Neuronal stem cell (in vitro differentiated cells): ENCODE measurements around the gene ZBTB39.

Source experiments
- DNase-seq: peaks from one replicate; pipeline ENCODE4 v3.0.0-alpha.2; 2013; ENCODE audit warnings: low spot score
- H2AFZ ChIP-seq: one replicate; pipeline ENCODE4 v1.6.1; 2013; ENCODE audit warnings: mild to moderate bottlenecking, low read length, inconsistent platforms
- H2AK5ac ChIP-seq: 2 replicates; pipeline ENCODE4 v1.6.1; 2013; ENCODE audit warnings: low read depth, mild to moderate bottlenecking, inconsistent platforms, low read length, moderate library complexity, mixed read lengths
- H2BK120ac ChIP-seq: 2 replicates; pipeline ENCODE4 v1.6.1; 2013; ENCODE audit warnings: low read depth, mild to moderate bottlenecking, inconsistent platforms, low read length, moderate library complexity, mixed read lengths
- H2BK12ac ChIP-seq: one replicate; pipeline ENCODE4 v1.6.1; 2013; ENCODE audit warnings: low read length, inconsistent platforms
- H2BK15ac ChIP-seq: 2 replicates; pipeline ENCODE4 v1.6.1; 2013; ENCODE audit warnings: mild to moderate bottlenecking, low read length, inconsistent platforms, mixed read lengths
- H2BK5ac ChIP-seq: one replicate; pipeline ENCODE4 v1.6.1; 2013; ENCODE audit warnings: inconsistent platforms, mild to moderate bottlenecking, low read length, moderate library complexity
- H3K14ac ChIP-seq: one replicate; pipeline ENCODE4 v1.6.1; 2013; ENCODE audit warnings: low read length, inconsistent platforms
- H3K18ac ChIP-seq: 2 replicates; pipeline ENCODE4 v1.6.1; 2013; ENCODE audit warnings: low read length, inconsistent platforms
- H3K23ac ChIP-seq: 2 replicates; pipeline ENCODE4 v1.6.1; 2013; ENCODE audit warnings: low read depth, mild to moderate bottlenecking, mixed read lengths, low read length, inconsistent platforms; ENCODE audit not compliant: poor library complexity
- H3K27ac ChIP-seq: replicated peaks from 3 replicates; pipeline ENCODE4 v1.5.1; 2013; ENCODE audit warnings: low read length, inconsistent platforms
- H3K27me3 ChIP-seq, 3 experiments: 2 replicates each; pipeline ENCODE4 v1.6.1; 2013; ENCODE audit warnings: low read length in 3 of 3, mild to moderate bottlenecking in 2 of 3, inconsistent platforms in 1 of 3, low read depth in 1 of 3, mixed read lengths in 1 of 3, moderate library complexity in 1 of 3; ENCODE audit not compliant: control insufficient read depth in 3 of 3, insufficient read depth in 3 of 3
- H3K36me3 ChIP-seq, 2 donors: replicated peaks in 1 of 2; 2 replicates each; pipeline ENCODE4 v1.6.1; 2013; ENCODE audit warnings: low read length in 2 of 2; ENCODE audit not compliant: control insufficient read depth in 2 of 2, insufficient read depth in 2 of 2
- H3K4ac ChIP-seq: 2 replicates; pipeline ENCODE4 v1.6.1; 2013; ENCODE audit warnings: inconsistent platforms, mild to moderate bottlenecking, low read length, moderate library complexity
- H3K4me1 ChIP-seq, 2 donors: 1 replicate in 1 of 2; 2 replicates in 1 of 2; pipeline ENCODE4 v1.6.1; 2013; ENCODE audit warnings: low read length in 2 of 2, low read depth in 1 of 2; ENCODE audit not compliant: control insufficient read depth in 2 of 2, insufficient read depth in 1 of 2
- H3K4me2 ChIP-seq: one replicate; pipeline ENCODE4 v1.6.1; 2013; ENCODE audit warnings: mild to moderate bottlenecking, low read length, inconsistent platforms; ENCODE audit not compliant: insufficient read depth, poor library complexity, severe bottlenecking
- H3K4me3 ChIP-seq, 2 donors: 2 replicates each; pipeline ENCODE4 v1.5.1; 2013; ENCODE audit warnings: low read length in 2 of 2, mild to moderate bottlenecking in 2 of 2, inconsistent platforms in 1 of 2, moderate library complexity in 1 of 2
- H3K79me1 ChIP-seq: one replicate; pipeline ENCODE4 v1.6.1; 2013; ENCODE audit warnings: low read depth, mild to moderate bottlenecking, inconsistent platforms, low read length, moderate library complexity
- H3K9ac ChIP-seq: one replicate; pipeline ENCODE4 v1.6.1; 2013; ENCODE audit warnings: mild to moderate bottlenecking, low read depth, low read length, inconsistent platforms; ENCODE audit not compliant: poor library complexity
- H3K9me3 ChIP-seq, 2 donors: replicated peaks in 1 of 2; 2 replicates each; pipeline versions ENCODE3 to v1.6.1; 2013; ENCODE audit warnings: low read length in 2 of 2, mild to moderate bottlenecking in 2 of 2, inconsistent platforms in 1 of 2, low read depth in 1 of 2, mixed read lengths in 1 of 2, moderate library complexity in 1 of 2; ENCODE audit not compliant: control insufficient read depth in 2 of 2, insufficient read depth in 1 of 2
- H4K8ac ChIP-seq: one replicate; pipeline ENCODE4 v1.6.1; 2013; ENCODE audit warnings: low read depth, mild to moderate bottlenecking, inconsistent platforms, low read length, moderate library complexity
- H4K91ac ChIP-seq: one replicate; pipeline ENCODE4 v1.6.1; 2013; ENCODE audit warnings: low read length, low read depth, mild to moderate bottlenecking, inconsistent platforms; ENCODE audit not compliant: poor library complexity
- WGBS, 2 donors: extraction: QIAGEN DNeasy Blood & Tissue Kit; methylation state at CpG; one replicate each; pipeline ENCODE4 v1.1.7; 2013; ENCODE audit warnings: missing lambda C conversion rate in 2 of 2, mixed read lengths in 1 of 2; ENCODE audit not compliant: insufficient read length in 2 of 2, insufficient replicate concordance in 1 of 2; ENCODE audit errors: extremely low coverage in 2 of 2; 5-methylcytosine and 5-hydroxymethylcytosine counted together

The ZBTB39 gene

GRCh38 chr12:57006809-57007475, 596 bp upstream of the ZBTB39 start:
- WGBS, 2 donors: 100% methylated on average over 1 of the region's 10 CpGs; no CpG with 5 or more reads in 1 of the 2 donors
- Histone ChIP-seq H3K23ac (no peak overlapping the region), H2AFZ (peak overlapping the region; percentile 60), H3K27ac (no peak overlapping the region), H2BK120ac (no peak overlapping the region), H3K18ac (no peak overlapping the region), H3K36me3 (peaks cover 25 to 33% of the 10 kb centered on the region in 2 donors), H2BK15ac (no peak overlapping the region), H3K9ac (no peak overlapping the region), H3K14ac (no peak overlapping the region), H3K9me3 (no peaks in the 10 kb centered on the region), H3K4me2 (peak overlapping the region; percentile 28), H3K79me1 (peaks cover 17% of the 10 kb centered on the region), H4K91ac (no peak overlapping the region), H2BK12ac (no peak overlapping the region), H3K27me3 (peaks cover 0 to 13% (median 0%) of the 10 kb centered on the region in 3 experiments), H3K4me3 (peak overlapping the region in 1 of 2 donors; percentile 40), H2BK5ac (no peak overlapping the region), H3K4me1 (peaks cover 0 to 13% of the 10 kb centered on the region in 2 donors), H3K4ac (no peak overlapping the region), H2AK5ac (no peak overlapping the region), H4K8ac (no peak overlapping the region)
- no peak for DNase-seq

DNA sequence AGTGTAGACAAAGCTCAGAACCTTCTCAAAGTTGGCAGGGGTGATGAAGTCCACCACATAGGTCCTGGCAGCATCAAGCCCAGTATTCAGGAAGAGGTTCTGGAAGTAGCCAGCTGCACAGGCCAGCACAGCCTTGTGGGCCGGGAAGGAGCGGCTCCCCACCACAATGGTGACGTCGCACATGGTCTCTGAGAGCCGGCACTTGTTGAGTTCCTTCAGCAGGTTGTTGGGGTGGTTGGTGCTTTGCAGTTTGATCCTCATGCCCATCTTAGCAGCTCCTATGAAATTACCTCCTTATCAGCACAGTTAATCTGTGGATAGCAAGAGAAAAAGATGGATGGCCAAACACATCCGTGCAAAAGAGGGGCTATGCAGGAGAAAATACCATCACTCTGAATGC, 1.7 kb downstream of the ZBTB39 start:
- no CpG with 5 or more reads among the region's 6 CpGs for WGBS, 2 donors
- Histone ChIP-seq H3K9me3 (no peaks in the 10 kb centered on the region), H3K23ac (no peak overlapping the region), H3K4me1 (peaks cover 0 to 13% of the 10 kb centered on the region in 2 donors), H3K4me3 (peak overlapping the region in 1 of 2 donors; percentile 69), H2BK5ac (no peak overlapping the region), H2BK12ac (no peak overlapping the region), H3K27ac (no peak overlapping the region), H2BK15ac (no peak overlapping the region), H2AK5ac (no peak overlapping the region), H3K14ac (no peak overlapping the region), H4K91ac (no peak overlapping the region), H2BK120ac (no peak overlapping the region), H3K27me3 (no peaks in the 10 kb centered on the region), H3K9ac (no peak overlapping the region), H3K79me1 (peaks cover 21% of the 10 kb centered on the region), H3K36me3 (peaks cover 37 to 56% of the 10 kb centered on the region in 2 donors), H3K18ac (no peak overlapping the region), H2AFZ (no peak overlapping the region), H3K4me2 (no peak overlapping the region), H4K8ac (no peak overlapping the region), H3K4ac (no peak overlapping the region)
- DNase-seq: no peak

GRCh38 chr12:57003395-57003794, 3.0 kb downstream of the ZBTB39 start:
- Histone ChIP-seq H3K27ac (no peak overlapping the region), H2AFZ (no peak overlapping the region), H3K4me3 (no peak overlapping the region), H3K36me3 (peaks cover 41 to 69% of the 10 kb centered on the region in 2 donors), H3K27me3 (no peaks in the 10 kb centered on the region), H3K9ac (no peak overlapping the region), H2BK12ac (no peak overlapping the region), H3K4me2 (no peak overlapping the region), H3K14ac (no peak overlapping the region), H2BK5ac (no peak overlapping the region), H4K8ac (no peak overlapping the region), H3K23ac (no peak overlapping the region), H3K9me3 (no peaks in the 10 kb centered on the region), H3K4ac (no peak overlapping the region), H2AK5ac (no peak overlapping the region), H2BK120ac (no peak overlapping the region), H3K4me1 (peaks cover 0 to 6% of the 10 kb centered on the region in 2 donors), H2BK15ac (no peak overlapping the region), H3K79me1 (peaks cover 21% of the 10 kb centered on the region), H3K18ac (no peak overlapping the region), H4K91ac (no peak overlapping the region)
- no peak for DNase-seq
- no CpG with 5 or more reads among the region's 13 CpGs for WGBS, 2 donors

DNA sequence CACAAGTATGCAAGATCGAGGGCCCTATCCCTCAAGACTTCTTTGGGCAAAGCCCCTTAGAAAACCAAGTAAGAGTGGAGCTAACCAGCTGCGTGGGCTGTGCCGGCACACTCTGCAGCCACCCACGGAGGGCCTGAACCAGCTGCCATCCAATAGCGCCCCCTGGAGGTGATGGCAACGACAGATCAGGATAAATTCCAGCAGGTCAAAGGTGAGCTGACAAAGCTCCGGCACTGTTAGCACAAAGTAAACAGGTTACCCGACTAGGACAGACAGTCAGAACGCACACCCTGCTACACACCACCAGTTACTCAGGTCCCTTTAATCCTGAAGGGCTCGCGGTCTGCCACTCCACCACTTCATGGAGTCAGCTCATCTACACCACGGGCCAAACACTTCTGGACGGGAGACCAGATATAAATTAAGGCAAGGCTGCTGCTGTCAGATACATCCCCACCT, 4.9 kb downstream of the ZBTB39 start:
- WGBS, 2 donors: no CpG with 5 or more reads among the region's 13 CpGs
- no peak overlapping the region for H3K23ac ChIP-seq
- peaks cover 42 to 88% of the 10 kb centered on the region in 2 donors for H3K36me3 ChIP-seq

More for the DNA sequence above, 4.9 kb downstream of the ZBTB39 start:
- Histone ChIP-seq H2BK5ac (no peak overlapping the region), H3K9me3 (no peaks in the 10 kb centered on the region), H3K18ac (no peak overlapping the region), H4K91ac (no peak overlapping the region), H3K4me2 (no peak overlapping the region), H3K27me3 (no peaks in the 10 kb centered on the region), H2BK12ac (no peak overlapping the region), H4K8ac (no peak overlapping the region), H3K14ac (no peak overlapping the region), H2AK5ac (no peak overlapping the region), H3K4me1 (peaks cover 0 to 5% of the 10 kb centered on the region in 2 donors), H3K9ac (no peak overlapping the region), H2BK15ac (no peak overlapping the region), H3K79me1 (peaks cover 21% of the 10 kb centered on the region), H3K27ac (no peak overlapping the region), H3K4ac (no peak overlapping the region), H2AFZ (no peak overlapping the region), H3K4me3 (no peak overlapping the region), H2BK120ac (no peak overlapping the region)
- peak; percentile 78 for DNase-seq
